Epidermal melanocyte (primary cell): Measurements from ENCODE around the gene GALNT1.

Experiments used
- DNase-seq: peaks from one replicate; pipeline ENCODE4 v3.0.0; 2011; ENCODE audit warnings: low spot score; ENCODE audit not compliant: insufficient read length

The GALNT1 gene

DNA sequence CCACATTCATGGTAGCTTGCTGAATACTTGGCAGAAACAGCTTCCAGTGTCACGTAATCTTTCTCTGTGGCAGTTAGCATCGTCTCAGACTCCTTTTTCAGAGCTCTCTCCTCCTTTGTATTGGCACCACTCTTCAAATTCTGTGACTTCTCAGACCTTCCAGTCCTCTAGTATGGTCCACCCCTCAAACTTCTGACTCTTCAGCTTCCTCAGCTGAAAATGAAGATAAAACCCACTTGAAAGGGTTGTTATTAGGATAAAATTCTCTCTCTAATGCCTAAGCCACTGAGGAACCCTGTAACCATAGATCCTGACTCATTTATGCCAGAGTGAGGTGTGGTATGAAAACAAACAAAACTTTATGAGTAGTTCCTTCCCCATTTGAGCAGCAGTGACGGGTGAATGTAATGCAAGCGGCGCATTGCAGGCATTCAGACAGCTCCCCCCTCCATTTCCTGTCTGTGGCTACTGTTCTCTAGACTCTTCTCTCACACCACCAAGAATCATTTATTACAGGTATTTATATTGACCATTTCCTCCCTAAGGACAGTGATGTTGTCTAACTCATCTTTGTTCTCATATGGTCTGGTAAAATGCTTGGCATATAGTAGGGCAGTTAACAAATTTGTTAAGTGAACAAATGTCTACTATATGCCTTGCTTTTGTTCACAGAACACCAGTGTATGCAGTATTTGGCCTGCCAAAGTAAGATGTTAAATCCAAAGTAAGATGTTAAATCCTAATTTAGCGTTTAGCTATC lies 35.3 kb downstream of the GALNT1 start:
- DNase-seq, result no peak

GRCh38 chr18:35617865-35618264 lies 36.3 kb downstream of the GALNT1 start:
- no peak for DNase-seq

DNA sequence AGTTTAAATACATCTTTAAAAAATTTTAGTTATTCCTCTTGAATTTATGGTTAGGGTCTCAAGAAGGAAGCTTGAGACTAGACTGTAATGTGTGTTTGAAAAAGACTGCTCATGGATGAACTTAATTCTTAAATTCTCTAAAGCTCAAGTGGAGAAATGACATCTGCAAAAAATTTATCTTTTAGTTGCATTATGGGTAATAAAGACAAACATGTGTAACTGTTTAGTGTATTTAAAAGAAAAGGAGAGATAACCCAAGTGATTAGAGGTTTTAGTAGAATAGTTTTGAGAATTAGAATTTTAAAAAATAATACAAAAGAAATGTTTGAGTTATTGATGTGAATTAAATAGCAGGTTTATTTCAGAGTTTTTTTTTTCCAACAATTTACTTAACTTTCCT lies 36.7 kb downstream of the GALNT1 start:
- DNase-seq, result no peak

DNA sequence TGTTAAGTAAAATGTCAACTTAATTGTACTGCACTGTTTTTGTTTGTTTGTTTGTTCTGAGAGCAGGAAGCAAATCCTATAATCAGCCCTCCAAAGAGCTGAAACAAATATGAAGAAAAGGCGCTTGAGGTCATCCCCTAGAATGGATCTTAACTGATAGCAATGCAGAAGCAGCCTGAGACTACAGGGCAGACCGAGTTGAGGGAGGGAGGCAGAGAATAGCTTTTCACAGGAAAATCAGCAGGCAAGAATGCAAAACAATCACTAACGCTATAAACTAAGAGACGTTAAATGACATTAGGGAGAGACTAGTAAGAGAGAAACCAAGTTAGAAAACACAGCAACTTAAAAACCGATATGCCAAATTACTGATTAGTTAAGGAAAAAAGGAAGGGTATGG lies 37.2 kb downstream of the GALNT1 start:
- DNase-seq, result no peak

GRCh38 chr18:35619464-35619863 lies 37.9 kb downstream of the GALNT1 start:
- DNase-seq, result no peak

DNA sequence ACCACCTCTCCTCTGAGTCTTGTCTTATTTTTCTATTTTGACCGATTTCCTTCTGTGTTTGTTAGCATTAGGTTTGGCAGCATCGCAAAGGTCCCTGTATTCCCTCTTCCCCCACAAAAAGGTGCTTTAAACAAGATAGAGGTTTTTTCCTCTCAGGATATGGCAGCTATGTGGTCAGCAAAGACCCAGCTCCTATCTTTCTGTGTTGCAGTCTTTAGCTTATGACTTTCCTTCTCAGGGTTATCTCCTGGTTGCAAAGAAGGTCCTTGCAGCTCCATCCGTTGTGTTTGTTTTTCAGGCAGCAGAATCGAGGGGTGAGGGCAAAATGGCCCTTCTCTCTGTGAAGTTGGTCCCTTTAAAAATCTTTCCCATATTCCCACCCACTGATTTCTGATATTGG lies 38.4 kb downstream of the GALNT1 start:
- no peak for DNase-seq

DNA sequence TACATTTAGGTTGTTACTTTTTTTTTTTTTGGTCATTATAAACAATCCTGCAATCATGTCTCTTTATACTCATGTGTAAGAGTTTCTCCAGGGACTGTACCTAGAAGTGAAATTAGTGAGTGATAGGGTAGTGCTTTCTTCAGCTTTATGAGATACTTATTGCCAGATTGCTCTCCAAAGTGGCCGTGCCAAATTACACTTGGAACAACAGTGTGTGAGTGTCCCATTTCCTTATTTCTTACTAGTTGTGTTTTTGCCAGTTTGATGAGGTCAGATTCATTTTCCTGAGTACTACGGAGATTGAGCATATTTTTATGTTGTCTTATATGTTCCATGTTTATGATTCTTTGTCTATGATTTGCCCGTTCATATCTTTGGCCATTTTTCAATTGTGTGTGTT lies 39.2 kb downstream of the GALNT1 start:
- no peak for DNase-seq

DNA sequence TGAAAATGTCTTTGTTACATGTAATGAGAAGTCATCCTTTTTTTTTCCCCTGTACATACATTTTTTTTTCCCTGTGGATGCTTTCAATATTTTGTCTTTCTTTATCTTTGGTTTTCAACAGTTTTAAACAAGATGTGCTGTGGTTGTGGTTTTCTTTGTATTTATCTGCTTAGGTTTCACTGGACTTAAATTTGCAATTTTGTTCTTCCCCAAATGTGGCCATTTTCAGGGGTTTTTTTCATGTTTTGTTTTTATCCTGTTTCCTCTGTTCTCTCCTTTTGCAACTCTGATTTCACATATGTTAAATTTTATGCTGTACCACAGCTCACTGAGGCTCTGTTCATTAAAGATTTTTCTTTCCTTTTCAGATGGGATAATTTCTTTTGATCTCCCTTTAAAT lies 41.7 kb downstream of the GALNT1 start:
- DNase-seq, result no peak

DNA sequence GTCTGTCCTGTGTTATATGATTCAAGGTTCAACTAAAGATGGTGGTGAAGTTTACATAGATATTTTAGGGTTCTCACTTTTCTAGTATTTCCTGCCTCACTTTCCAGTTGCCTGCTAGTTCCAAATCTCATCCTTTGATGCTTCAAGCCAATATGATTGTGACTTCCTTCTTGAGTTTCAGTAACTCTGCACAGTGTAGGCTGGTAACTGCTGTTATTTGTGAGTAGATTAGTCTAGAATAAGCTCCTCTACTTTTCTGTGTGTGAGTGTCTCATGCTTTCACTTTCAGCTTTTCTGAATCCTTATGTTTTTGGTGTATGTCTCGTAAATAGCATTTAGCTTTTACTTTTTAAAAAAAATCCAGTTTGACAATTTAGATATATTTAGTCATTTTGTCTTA lies 42.6 kb downstream of the GALNT1 start:
- no peak for DNase-seq

DNA sequence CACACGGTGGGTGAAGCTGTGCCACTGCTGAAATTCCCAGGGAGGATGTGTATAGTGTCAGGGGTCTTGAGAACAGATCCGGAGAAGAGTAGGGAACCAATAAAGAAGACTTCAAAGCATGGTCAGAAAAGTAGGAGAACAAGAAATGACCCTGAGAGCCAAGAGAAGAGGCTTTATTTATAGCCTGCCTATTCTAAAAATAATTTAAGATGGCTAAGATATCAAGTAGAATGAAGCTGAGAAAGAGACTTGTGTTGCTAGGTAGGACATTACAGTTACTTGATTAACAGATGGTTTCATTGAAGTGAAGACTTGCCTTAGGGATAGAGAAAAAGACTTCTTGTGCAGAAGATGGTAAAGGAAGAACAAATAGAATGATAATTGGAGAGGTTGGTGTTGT lies 43.7 kb downstream of the GALNT1 start:
- DNase-seq, result no peak

DNA sequence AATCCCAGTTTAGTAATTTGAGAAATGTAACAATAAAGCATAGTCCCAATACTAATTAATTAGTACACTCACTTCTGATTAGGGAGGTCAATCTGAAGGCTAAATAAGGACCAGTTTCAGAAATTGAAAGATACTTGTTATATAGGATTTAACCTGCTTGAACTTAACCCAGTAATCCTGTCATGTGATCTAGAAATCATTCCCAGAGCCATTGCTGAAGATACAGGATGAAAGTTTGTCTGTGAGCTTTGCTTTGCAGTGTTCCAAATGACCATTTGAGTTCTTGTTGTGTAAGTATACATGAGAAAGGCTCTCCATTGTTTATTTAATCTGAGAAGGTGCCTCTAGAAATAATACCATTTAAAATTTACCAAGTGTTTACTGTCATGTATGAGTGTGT lies 52.2 kb downstream of the GALNT1 start:
- DNase-seq, result no peak

GRCh38 chr18:35634323-35634722 lies 52.8 kb downstream of the GALNT1 start:
- DNase-seq, result no peak

GRCh38 chr18:35635170-35635569 lies 53.6 kb downstream of the GALNT1 start:
- DNase-seq, result peak; percentile 22

- no peak for DNase-seq
Observed at GRCh38 chr18:35637227-35637626, 55.7 kb downstream of the GALNT1 start.

- no peak for DNase-seq
Observed at GRCh38 chr18:35639296-35639695, 57.8 kb downstream of the GALNT1 start.

- no peak for DNase-seq
Observed at GRCh38 chr18:35641467-35641866, 59.9 kb downstream of the GALNT1 start.

DNA sequence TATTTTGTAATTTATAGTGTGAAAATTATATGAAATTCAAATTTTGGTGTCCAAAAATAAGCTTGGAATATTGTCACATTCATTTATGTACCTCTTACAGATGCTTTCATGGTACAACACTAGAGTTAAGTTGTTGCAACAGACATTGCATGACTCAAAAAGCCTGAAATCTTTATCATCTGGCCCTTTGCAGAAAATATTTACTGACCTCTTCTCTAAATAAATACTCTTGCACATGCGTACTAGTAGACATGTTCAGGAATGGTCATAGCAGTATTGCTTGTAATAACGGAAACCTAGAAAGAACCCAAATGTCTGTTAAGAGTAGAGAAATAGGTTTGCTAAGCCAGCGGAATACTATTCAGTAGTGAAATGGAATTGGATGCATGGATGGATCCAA lies 60.4 kb downstream of the GALNT1 start:
- DNase-seq, result no peak

DNA sequence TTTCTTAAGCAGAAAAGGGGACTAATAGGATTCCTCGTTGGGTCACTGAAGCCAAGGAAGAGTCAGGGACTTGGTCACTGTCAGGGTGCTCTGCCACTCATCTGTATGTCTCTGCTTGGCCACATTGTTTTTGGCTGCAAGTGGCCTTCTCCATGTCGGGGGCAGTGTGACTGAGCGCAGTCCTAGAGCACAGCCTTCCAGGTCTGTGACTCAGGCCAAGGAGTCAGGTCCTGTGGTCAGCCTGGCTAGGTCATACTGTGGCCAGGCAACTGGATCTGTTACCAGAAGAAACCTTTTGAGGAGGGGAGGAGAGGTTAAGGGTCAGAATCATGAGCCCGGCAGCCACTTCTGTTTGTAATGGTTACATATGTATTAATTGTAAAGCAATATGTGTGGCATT lies 61.3 kb downstream of the GALNT1 start:
- no peak for DNase-seq

GRCh38 chr18:35646449-35646848 lies 64.9 kb downstream of the GALNT1 start:
- no peak for DNase-seq

DNA sequence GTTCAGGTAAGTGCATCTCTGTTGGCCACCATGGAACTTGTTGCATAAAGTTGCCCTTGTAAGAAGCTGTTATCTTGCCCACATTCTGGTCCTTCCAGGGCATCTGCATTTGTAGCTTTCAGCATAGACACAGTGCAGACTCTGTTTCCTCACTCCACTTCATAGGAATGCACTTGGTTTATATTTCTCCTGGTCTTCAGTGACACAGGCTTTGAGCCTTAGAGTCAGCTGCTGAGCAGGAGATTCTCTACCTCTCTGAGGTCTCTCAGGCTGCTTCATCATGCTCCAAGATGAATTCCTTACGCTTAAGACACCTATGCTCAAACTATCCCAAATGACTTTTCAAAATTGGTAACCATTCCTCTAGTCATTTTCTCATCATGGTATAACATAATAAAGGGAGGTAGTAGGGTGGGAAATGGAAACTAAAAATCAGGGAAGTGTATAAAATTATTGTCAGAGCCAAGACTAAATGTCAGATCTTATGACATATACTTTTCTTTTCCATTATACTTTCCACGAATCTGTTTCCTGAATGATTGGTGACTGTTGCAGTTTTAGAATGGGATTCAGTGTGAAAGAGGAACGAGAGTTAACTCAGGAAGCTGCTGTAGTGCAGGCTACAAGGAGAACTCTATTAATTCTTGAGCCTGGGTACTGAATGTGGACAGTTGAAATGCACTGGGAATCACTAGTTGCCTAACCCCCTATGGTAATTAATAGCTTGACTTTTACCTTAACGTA lies 72.0 kb downstream of the GALNT1 start:
- no peak for DNase-seq

GRCh38 chr18:35658112-35658511 lies 76.6 kb downstream of the GALNT1 start:
- no peak for DNase-seq

DNA sequence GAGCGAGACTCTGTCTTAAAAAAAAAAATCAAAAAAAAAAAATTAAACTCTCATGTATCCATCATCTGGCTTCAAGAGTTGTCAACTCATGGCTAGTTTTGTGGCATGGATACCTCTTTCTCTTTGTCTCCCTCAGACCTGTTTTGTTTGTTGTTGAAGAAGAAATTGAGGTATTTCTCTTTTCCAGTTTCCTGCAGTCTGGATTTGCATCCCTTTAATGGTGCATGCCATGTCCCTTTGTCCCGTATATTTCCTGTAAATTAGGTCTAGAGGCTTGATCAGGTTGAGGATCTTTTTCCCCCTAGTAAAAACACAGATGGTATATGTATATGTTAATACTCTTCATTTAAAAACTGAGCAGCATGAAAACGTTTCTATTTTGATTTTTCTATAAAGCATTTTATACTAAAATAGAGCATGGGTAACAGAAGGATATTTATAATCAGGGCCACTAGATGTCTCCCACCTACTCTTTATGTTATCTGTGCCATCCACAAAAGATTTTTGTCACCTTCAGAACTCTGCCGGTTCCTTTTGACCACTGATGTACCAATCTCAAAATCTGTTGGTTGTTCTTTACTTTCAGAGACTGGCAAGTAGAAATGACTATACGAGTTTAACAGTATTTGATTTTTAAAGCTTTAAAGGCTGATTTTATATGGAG lies 80.1 kb downstream of the GALNT1 start:
- DNase-seq, result peak; percentile 21
